Subcutaneous adipose tissue (tissue), 4 donors: ENCODE data around the gene AGRN. TPM values are rescaled to one million over a fixed set of nuclear protein-coding genes. Genes with fewer than 3 reads are reported as not detected.

Source experiments
- total RNA-seq, 4 donors: library from RNA; depleted of rRNA; stranded (reverse); fragments of >200 nt; gene quantifications; one replicate each; pipeline ENCODE4 v1.1.0, GENCODE V29; 2016
- TF ChIP-seq, protein P1 (sequence below): fragments of 450-650 bp; IDR thresholded peaks from one replicate; pipeline ENCODE4 v1.5.1; 2016; ENCODE audit warnings: low read depth, mild to moderate bottlenecking, control low read depth, antibody characterized with exemption, moderate library complexity

AGRN gene
- total RNA-seq, 4 donors from 2014 or later = 3.8 to 13.2 (median 10.5) TPM

DNA sequence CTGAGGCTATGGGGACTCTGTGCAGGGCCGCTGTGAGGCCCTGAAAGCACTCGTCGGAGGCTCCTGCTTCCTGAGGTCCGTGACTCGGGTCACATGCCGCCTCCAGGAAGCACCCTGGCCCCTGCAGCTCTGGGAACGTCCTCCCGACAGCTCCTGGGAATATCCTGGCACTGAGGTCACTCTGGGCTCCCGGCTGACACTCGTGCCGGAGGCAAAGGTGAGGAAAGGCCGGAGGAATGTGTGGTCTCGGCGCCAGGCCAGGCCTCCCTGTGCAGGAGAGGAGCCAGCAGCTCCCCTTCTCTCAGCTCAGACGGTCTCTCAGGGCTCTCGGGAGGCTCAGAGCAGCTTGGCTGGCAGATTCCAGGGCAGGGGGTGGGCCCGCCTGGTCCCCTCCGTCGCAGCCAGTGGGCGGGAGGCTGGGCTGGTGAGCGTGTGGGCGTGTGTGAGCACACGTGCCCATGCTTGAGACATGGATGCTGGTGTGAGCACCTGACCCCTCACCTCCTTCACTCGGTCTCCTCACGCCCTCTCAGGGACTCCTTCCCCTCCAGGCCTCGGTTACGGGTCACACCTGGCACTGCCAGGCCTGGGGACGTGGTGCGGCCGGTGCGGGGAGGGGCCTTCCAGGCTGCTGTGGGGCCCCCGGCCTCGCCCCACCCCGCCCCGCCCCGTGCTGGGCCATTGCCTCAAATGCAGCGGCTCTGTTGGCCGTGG, 59.6 kb downstream of the AGRN start:
- TF ChIP-seq, protein P1, sequence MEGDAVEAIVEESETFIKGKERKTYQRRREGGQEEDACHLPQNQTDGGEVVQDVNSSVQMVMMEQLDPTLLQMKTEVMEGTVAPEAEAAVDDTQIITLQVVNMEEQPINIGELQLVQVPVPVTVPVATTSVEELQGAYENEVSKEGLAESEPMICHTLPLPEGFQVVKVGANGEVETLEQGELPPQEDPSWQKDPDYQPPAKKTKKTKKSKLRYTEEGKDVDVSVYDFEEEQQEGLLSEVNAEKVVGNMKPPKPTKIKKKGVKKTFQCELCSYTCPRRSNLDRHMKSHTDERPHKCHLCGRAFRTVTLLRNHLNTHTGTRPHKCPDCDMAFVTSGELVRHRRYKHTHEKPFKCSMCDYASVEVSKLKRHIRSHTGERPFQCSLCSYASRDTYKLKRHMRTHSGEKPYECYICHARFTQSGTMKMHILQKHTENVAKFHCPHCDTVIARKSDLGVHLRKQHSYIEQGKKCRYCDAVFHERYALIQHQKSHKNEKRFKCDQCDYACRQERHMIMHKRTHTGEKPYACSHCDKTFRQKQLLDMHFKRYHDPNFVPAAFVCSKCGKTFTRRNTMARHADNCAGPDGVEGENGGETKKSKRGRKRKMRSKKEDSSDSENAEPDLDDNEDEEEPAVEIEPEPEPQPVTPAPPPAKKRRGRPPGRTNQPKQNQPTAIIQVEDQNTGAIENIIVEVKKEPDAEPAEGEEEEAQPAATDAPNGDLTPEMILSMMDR = no peak

DNA sequence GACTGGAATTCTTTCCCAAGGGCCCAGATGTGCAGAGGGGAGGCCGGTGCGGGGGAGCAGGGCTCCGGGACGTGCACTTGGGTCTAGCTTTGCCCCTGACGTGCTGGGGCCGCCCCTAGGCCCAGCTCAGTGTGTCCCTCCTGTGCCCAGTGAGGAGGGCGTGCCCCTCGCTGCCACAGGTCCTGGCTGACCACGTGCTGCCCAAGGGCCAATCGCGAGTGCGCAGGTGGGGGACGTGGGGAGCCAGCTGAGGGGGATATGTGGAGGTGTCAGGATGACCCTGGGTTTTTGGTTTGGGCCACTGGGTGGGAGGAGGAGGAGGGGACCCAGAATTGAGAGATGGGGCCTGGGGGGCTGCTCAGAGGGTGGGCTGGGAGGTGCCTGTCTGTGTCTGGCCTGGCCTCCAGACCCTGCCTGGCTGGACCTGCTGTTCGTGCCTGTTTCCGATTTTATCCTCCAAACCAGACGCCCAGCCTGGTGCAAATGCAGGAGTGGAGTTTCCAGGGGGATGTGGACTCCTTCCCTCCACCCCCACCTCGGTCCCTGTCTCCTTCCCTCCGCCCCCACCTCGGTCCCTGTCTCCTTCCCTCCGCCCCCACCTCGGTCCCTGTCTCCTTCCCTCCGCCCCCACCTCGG, 60.3 kb downstream of the AGRN start:
- TF ChIP-seq, protein P1 = no peak

DNA sequence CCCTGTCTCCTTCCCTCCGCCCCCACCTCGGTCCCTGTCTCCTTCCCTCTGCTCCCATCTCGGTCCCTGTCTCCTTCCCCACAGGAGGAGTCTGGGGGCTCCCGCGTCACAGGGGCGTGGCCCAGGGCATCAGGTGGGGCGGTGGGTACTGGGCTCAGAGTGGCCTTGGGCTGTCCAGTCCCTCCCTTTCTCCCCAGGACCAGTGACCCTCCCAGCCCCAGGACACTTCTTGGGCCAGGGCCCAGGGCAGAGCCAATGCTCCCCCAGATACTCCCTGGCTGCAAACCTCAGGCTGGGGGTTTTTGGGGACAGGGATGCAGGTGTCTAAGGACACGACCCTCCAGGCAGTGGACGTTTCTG, 61.0 kb downstream of the AGRN start:
- TF ChIP-seq, protein P1 = no peak

DNA sequence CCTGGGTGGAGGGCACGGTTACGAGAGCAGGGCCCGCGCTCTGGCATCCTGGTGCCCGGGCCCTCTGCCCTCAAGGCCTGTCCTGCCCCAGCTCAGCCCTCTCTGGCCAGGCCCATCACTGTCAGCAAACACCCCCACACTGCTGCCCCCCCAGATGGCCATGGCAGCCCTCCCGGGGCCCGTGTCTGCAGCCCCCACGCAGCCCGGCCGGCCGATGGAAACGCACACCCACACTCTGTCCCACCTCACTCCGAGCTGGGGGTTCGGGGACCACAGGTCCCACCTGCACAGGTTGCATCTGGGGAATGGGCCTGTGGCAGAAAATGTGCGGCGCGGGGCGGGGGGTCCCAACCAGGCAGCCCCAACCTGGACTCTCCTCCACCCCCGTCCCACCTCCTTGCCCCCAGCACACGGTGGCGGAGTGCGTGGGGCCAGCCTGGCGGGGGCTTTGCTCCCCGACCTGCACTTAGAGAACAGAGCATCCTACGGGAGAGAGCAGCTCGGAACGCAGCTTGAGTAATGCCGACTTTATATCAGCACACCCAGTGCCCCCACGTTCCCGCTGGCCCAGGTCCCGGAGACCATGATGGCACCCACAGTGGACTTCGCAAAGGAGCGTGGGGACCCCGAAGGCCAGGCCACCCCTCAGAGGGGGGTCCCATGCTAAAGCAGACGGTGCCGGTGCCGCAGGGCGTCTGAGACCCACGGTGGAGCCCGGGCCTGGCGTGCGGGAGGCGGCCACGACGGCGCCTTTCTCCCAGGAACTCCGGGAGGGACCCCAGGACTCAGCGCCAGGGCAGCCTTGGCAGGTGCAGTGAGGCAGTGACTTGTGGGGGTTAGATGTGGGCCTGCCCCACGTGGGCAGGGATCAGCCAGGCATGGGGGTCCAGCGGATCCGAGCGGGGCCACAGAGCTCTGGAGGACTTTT, 61.7 kb downstream of the AGRN start:
- TF ChIP-seq, protein P1 = no peak

DNA sequence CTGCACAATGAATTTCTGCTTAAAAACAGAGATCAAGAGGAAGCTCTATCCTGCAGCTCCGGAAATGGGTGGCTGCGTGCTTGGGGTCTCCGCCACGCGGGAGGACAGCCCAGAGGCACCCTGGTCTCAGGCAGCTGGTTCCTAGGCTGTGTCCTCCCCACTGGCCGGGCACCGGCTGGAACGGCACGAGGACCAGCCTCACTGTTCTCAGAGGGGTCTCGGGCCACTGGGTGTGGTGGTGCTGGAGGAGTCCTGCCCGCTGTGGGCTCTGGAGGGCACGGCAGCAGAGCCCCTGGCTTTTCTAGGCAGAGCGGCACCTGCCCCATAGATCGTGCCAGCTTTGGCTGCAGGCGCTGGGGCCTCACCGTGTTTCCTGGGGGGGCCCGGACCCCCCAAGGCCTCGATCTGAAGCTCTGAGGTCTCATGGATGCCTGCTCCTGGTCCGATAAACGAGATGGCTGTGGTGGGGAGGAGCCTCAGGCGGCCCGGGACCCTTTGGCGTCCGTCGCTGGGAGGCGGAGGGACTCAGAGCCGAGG, 62.4 kb downstream of the AGRN start:
- TF ChIP-seq, protein P1 = no peak

DNA sequence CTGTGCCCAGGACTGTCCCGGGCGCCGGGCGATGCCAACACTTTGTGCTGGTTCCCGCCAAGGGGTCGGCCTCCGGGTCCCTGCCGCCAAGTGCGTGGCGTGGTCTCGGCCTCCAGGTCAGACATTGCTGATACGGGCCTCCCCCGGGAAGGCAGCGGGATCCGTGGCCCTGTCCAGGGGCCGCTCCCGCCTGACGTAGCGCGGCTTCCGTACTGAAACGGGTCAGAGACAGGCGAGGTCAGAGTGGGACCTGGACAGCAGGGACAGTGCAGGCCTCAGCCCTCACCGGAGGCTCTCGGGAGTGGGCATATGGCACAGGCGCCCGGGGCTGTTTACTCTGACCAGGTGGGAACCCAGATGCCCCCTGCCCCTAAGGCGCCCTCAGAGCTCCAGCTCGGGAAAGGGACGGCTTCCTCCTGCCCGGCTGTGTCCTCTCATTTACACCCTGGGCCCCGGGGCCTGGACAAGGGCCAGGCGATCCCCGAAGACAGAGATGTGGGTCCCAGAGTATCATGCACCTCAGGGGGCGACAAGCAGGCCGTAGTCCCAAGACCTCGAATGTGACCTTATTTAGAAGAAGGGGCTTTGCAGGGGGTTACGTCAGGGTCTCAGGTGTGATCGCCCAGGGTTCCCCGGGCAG, 63.0 kb downstream of the AGRN start:
- TF ChIP-seq, protein P1 = no peak
